DMS53 treated with DMSO at 0.1 percent for 48 hours (cell line): Measurements from ENCODE around the gene ALOX15B.
"Not testable (repeated sequence)": the region's sequence is repeated elsewhere in the genome, so short reads cannot be mapped to it uniquely, and the experiment has no call there.

Experiments used
- DNase-seq: peaks from one replicate; lab custom pipeline; 2025; ENCODE audit not compliant: unreplicated experiment; lab: John Stamatoyannopoulos, UW

The ALOX15B gene

DNA sequence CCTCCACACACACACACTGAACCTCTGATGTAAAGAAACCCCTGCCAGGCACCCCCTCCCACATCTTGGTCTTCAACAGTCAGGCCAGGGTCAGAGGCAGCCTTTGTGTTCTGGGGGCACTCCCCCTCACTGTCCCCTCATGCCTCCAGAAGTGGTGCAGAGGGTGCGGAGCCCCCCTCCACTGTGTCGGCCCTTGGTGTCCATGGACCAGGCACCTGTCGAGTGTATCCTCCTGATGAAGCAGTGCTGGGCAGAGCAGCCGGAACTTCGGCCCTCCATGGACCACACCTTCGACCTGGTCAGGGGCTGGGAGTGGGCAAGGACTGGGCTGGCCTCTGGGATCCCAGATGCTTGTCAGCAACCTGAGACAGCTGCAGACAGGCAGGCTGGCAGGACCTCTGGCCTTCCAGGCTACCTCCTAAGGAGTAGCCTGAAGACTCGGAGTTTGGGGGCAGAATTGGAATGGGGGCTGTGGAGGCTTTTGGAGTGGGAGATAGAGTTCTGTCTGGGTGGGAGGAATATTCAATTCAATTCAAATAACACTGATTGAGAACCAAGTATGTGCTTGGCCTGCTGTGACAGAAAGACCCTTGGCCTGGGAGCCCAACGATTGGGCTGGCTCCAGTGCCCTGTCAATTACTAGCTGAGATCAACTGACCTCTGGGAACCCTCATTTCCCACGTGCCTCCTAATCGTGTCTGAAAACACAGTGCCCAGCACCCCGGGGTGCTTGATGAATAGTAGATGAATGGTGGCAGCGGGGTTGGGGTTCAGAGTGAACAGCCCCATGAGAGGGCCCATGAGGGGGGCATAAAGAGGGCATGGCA, 24.9 kb upstream of the ALOX15B start:
- no peak for DNase-seq

DNA sequence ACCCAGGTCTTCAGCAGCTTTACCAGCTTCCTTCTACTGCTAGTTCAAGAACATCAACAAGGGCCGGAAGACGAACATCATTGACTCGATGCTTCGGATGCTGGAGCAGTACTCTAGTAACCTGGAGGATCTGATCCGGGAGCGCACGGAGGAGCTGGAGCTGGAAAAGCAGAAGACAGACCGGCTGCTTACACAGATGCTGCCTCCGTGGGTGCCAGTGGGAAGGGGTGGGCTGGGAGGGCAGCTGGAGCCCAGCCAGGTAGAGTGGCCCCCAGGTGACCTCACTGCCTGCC, 24.4 kb upstream of the ALOX15B start:
- no peak for DNase-seq

DNA sequence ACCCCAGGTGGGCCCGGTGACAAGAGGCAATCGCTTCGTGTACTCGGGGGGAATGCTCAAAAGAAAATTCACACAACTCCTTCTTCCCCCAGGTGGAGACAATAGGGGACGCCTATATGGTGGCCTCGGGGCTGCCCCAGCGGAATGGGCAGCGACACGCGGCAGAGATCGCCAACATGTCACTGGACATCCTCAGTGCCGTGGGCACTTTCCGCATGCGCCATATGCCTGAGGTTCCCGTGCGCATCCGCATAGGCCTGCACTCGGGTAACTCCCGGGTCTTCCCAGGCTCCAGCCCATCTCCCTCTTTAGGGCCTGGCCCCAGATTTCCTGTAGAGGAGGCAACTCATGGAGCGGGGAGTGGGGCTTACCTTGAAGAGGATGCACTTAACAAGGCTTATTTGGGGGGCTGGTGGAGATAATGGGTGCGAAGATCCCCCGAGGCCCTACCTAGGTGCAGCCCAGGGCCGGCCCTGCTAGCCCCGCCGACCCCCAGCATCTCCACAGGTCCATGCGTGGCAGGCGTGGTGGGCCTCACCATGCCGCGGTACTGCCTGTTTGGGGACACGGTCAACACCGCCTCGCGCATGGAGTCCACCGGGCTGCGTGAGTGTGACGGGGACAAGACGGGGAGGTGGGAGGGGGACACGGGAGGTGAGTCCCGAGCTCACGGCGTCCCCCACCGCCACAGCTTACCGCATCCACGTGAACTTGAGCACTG, 23.5 kb upstream of the ALOX15B start:
- no peak for DNase-seq

DNA sequence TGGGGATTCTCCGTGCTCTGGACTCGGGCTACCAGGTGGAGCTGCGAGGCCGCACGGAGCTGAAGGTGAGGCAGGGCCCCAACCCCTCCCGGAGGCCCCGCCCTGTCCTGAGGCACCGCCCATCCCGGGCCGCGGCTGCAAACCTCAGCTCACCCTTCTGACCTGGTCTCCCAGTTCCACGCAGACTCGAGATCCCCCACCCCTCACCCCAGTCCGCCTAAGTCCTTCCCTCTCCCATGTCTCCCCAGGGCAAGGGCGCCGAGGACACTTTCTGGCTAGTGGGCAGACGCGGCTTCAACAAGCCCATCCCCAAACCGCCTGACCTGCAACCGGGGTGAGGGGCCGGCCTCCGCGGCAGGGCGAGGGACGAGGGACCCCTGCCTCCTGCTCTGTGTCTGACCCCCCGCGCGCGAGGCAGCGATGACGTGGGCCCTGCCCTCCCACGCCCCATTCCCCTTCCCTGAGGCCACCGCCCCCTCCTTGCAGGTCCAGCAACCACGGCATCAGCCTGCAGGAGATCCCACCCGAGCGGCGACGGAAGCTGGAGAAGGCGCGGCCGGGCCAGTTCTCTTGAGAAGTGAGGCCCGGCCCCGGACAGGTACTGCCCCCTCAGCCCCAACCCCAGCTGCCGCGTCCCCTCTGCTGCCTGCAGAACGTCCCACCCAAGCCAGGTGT, 22.8 kb upstream of the ALOX15B start:
- no peak for DNase-seq

DNA sequence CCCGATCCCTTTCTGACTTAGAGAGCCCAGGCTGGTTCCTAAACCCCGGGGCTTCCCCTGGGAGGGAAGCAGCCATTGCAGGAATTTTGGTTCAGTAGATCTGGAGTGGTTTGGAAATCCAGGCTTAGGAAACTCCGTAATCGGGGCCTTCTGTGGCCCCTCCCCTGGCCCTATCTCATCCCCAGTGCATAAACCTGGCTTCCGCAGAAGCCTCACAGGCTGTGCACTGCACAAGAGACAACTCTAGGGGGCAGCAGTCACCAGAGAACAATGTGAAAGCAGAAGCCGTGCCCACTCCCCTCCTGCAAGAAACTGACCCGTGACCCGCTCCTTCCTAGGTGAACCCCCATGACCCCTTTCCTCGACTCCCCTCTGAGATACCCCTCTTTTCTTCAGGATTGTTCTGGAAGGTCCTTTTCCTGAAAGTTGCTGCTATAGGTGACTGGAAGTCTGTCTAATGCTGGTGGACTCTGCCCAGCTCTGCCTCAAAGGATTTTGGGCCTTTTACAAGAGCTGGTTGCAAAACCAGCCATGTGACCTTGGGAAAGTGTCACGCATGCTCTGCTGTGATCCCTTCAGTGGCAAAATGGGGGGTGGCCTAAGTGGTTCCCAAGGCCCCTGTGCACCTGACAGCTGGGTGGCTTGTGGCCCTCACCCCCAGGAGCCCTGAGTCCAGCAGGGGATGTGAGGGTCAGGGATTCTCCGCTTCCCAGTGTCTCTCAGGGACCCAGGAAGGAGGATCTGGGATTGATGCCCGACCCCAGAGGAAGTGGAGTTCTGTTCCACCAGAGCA, 22.0 kb upstream of the ALOX15B start:
- DNase-seq = peak; percentile 29

DNA sequence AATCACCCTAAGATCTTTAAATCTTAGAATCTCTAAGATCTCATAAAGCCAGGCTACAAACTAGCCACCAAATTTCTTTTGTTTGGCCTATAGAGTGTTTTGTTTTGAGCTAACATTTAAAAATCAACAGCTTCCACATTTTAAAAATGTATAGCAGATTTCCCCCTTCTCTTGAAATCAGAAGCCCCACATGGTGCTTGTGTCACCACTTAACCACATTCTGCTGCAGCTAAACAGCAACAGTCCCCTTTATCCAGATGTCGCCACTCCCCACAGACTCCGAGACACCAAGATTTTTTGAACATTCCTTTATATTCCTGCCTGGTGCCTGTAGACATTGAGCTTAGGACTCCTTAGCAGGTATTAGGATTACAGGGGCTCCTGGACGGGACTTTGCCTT, 20.4 kb upstream of the ALOX15B start:
- DNase-seq = no peak

DNA sequence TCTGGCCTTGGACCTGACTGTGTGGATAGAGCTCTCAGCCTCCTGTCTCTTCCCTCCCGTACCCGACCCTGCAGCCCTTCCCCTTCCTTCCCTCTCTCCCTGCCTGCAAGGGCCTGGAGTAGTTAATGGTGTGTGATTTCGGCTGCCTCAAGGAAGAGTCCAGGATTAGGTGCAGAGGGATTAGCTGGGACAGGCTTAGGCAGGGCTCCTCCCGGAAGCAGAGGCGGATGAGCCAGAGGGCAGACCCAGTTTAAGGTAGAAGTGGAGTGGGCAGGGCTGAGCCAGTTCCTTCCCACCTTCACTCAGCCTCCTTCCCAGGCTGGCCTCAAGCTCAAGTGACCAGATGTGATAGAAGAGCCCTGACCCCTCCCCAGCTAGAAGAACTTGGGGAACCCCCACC, 19.7 kb upstream of the ALOX15B start:
- no peak for DNase-seq

DNA sequence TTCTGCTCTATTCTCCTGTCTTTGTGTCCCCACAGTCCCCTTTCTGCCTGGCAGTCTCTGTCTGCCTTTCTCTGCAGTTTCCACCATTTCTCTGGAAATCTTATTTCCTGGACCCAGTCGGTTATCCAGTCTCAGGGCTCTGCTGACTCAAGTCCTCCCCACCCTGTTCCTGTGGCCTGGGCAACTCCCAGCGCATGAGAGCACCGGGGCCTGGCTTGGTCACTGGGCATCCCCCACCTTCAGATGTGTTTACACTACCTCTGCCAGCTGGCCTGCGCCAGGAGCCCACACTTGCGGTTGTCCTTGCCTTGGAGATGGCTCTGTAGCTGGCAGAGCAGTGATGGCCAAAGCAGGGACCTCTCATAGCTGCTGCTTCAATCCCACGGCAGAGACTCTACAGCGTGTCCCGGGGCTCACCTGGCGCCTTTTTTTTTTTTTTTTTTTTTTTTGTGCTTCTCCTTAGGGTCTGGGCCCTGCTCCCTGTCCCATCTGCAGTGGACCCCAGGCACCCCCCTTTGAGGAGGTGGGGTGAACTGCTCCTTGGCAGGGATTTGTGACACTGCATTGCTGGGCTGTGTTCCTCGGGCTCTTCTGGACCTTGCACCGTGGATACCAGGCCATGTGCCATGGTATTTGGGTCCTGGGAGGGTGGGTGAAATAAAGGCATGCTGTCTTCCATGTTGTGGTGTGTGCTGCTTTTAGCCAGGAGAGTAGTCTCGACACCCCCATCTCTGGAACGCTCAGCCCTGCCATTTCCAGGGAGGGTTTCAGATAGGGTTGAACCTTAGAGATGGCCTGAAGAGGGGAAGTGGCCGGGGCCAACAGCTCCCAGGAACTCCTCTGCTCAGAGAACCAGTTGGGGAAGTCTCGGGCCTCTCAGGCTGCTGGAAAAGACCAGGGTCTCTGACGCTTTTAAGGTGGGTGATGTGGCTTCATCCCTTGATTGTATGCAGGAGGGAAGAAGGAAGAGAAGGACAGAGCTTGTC, 18.9 kb upstream of the ALOX15B start:
- no peak for DNase-seq

DNA sequence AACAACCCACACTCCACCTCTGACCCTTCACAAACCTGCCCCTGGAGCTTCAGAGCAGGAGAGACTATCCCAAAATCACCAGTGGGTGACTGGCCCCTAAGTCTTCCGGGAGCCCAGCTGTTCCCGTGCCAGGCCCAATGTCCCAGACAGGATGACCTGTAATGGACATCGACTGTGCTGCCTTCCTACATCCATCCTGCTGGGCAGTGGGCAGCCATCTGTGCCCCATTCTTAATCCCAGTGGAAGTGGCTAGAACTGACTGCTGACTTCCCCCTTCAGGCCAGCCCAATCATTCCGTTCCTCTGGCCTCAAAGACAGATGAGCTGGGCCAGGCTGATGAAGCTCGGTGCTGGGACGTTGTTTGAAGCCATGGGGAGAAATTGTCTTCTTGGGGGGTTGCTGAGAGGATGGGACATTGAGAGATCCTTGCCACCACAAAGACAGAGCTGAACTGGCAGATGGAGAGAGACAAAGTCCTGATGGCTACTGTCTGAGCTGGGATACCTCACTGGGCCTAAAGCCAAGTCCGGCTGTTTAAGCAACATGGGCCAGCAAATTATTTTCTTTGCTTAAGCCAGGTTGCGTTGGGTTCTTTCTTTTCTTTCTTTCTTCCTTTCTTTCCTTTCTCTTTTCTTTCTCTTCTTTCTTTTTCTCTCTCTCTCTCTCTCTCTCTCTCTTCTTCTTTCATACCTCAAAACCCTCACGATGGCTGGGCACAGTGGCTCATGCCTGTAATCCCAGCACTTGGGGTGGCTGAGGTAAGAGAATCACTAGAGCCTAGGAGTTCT, 17.9 kb upstream of the ALOX15B start:
- no peak for DNase-seq

DNA sequence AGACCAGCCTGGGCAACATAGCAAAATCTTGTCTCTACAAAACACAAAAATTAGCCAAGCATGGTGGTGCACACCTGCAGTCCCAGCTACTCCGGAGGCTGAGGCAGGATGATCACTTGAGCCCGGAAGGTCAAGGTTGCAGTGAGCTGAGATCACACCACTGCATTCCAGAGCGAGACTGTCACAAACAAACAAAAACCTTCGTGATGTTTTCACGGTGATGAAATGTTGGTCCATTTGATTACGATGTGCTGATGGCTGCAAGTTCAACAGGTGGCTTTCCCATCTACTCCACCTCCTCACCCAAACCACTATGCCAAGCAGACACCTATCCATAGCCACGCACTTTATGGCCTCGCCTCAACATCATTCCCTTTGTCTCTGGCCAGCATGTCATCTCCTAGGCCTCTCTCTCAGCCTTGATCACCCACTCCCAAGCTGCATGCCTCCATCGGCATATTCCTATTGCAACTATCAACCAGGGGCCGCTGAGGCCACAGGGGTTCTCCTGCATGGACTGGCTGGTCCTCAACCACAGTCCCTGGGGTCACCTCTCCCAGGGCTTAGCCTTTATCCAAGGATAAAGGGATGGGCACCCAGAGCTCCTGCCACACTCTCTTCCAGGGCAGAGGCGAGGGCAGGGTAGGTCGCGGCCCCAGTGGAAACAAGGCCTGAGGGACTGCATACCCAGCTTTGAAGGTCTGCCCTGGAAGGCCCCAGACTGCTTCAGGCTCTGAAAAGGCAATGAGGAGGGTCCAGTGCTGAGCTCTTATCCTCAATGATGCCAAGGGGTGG, 17.1 kb upstream of the ALOX15B start:
- DNase-seq = no peak

DNA sequence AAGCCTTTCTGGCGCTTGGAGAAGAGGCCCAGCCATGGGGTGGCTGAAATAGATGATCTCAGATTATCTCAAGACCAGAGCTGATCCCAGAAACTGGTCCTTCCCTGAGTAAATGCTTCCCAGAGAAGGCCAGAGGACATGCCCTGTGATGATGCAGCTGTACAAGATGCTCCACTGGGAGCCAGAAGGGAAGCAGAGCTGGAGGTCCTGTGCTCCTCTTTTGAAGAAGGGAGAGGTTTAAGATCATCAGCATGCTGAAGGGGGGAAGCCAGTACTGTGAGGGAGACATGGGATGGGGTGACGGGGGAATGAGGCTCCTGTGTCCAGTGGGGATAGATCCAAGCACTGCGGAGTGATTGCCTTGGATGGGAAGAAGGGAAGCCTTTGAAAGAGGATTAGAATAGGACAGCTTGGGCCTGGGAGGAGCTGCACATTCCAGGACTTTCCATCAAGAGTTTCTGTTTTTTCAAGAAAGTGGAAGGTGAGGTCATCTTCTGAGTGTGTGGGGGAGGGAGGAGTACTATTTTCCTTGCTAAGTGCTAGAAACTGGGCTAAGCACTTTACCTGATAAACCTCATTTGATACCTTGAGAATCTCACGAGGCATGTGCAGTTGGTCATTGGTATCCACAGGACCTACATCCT, 16.4 kb upstream of the ALOX15B start:
- no peak for DNase-seq

DNA sequence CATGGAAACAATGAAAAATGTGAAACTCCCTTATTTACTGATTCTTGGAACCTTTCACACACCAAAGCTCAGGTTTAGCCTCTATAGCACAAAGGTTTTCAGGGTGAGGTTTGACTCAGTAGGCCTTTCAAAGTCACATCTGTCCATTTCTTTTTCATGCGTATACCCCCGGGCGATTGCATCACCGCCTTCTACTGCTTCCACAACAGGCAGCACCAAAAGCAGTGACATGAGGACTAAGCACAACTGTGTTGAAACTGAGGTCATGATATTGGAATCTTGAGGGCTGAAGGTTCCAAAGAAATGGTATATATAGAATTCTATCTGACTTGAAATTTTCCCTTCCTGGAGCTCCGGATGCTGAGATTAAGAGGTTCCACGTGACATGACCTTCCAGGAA, 14.7 kb upstream of the ALOX15B start:
- not testable (repeated sequence) for DNase-seq

DNA sequence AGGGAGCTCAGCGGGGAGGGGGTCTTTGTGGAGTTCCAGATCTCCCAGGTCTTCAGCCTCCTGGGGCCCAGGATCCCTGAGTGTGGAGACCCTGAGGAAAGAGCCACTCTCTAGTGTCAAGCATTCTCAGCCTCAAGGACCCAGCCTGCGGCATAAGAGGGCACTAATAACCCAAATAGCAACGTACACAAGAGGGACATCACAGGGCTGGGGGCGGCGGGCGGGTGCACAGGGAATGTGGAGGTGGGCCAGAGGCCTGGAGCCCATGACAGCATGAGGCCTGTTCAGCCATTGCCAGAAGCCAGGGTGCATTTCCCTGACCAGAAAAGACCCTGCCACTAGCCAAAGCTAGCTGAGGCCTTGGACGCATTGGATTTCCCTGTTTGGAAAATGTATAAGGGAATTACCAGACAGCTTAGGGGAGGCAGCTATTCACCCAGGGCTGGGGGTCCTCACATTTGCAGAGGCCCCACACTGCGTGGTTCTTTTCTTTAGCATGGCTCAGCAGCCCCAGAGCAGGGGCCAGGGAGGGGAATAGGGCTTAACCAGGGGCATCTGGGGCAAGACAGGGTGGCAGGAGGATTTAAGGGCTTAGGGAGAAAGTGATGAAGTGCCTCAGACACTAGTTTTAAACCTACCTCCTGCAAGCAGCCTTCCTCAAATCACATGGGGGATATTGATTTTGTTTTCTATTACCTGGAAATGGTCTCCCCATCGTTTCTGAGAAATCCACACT, 13.5 kb upstream of the ALOX15B start:
- no peak for DNase-seq

DNA sequence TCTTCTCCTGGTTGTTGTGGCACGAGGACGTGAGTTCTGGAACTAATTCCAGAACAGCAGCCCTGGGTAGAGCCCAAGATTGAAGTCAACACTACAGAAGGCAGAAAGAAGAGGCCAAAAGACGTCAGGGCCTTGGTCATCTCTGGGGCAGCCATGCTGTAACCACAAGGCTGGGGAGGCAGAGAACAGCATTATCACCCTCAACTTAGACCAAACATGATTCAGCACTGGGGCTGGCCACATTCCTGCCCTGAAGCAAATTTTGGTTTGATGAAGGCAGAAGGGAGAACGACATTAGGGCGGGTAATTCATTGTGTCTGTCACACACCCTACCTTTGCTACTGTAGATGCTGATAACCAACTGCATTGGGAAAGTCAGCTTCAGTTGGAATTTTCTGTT, 9.7 kb upstream of the ALOX15B start:
- no peak for DNase-seq

DNA sequence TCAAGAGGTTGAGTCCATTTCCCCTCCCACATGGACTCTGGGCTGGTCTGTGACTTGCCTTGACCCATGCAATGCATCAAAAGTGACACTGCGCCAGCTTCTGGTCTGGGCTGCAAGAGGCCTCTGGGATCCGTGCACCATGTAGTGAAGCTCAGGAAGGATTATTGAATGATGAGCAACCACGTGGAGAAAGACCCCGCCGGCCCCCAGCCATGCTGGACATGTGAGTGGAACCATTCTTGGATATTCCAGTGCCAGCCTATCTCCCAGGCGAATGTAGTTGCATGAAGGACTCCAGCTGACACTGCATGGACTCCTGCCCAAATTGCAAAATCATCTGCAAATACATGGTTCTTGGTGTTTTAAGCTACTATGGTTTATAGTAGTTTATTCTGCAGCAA, 7.6 kb upstream of the ALOX15B start:
- no peak for DNase-seq

DNA sequence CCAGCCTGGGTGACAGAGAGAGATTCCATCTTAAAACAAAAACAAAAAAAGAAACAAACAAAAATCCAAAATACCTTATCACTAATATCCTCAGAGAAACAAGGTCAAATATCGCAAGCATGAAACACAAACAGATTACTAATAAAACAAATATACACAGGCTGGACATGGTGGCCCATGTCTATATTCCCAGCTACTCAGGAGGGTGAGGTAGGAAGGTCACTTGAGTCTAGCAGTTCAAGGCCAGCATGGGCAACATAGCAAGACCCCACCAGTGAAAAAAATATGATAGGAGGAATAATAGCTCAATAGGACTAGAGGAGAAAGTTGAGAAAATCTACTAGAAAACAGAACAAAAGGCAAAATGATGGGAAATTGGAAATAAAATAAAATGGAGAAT, 6.9 kb upstream of the ALOX15B start:
- no peak for DNase-seq

DNA sequence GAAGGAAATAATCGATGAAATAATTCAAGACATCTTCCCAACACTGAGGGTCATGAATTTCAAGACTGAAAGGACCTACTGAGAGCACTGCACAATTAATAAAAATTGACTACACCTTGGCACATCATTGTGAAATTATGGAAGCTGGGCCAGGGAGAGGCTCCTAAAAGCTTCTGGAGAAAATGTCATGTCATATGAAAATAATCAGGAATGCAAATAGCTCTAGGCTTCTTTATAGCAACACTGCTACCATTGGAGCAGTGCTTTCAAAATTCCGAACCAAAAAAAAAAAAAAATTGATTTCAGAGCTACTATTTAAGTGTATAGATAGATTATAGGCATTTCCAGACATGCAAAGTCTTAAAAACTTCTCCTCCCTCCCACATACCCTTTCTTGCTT, 6.4 kb upstream of the ALOX15B start:
- no peak for DNase-seq
